Right ventricle myocardium superior (tissue), 1 donor: ENCODE results near the gene SLC52A1. TPM values are rescaled to one million over a fixed set of nuclear protein-coding genes. Genes with fewer than 3 reads are reported as not detected.
"Not testable (repeated sequence)": the region's sequence is repeated elsewhere in the genome, so short reads cannot be mapped to it uniquely, and the experiment has no call there.

Experiments used
- ATAC-seq: fragments of 200-7000 bp; cut with Tn5 transposase; one replicate; pipeline ENCODE4 v1.9.1; 2020; ENCODE audit warnings: mild to moderate bottlenecking; ENCODE audit not compliant: poor library complexity
- DNase-seq: peaks from one replicate; pipeline ENCODE4 v3.0.0-alpha.2; 2020
- intact Hi-C: fragments of 100-400 bp; cut with DNase I; formaldehyde crosslinking; loops from one replicate; pipeline ENCODE4 v1.11.2; 2022
- total RNA-seq: library from RNA; stranded (reverse); fragmentation: NEBNext Ultra II Directional; extraction: Animal tissue kit (Norgen Biotek cat#: 25700); gene quantifications from one replicate; pipeline ENCODE4 v1.2.1, GENCODE V29; 2021
- donor health status: DM: no; HTN: yes; CAD: no; lungs with severe emphysema.

SLC52A1 gene
- total RNA-seq, 1 donor from 2014 or later = not detected

DNA sequence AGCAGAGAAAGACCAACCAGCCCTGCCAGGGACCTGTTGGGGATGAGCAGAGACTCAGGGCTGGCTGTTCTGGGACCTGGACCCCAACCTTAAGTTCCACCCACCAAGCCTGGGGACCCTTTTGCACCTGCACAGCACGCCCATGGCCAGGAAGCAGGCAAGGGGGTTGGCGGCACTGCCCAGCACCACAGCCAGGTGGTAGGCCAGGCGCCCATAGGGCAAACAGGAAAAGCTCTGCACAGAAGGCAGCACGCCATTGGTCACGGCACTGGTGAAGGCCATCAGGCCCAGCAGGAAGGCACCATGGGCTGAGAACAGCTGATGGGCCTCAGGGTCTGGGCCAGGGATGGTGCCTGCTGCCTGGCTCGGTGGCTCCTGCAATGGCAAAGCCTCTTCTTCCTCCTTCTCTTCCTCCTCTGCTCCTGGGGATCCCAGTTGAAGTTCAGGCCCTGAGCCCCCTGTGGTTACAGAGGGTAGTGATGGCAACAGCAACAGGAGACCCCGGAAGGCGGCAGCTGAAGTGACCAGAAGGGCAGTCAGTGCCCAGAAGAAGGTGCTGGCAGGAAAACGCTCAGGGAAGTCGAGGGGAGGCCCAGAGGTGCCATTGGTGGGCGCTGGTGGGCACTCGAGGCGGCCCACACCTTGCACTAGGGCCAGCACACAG lies 1.7 kb downstream of the SLC52A1 start:
- no peak for ATAC-seq
- DNase-seq = no peak
- intact Hi-C loops = no loop called here

DNA sequence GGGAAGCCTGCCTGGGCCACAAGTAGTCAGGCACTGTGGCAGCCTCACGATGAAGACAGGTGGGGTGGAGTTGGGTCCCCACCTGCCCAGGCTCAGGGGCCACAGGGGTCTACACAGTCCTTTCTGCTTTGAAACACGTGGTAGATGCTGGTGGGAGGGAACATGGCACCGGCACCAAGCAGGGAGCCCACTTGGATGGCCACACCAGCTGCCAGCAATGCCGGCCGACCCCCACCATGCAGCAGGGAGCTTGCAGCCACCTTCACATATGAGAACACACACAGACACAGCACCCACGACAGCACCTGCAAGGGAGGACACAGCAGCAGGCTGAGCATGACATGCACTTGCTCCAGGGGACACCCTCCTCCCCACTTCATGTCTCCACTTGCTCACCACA lies 2.4 kb downstream of the SLC52A1 start:
- intact Hi-C loops = no loop called here
- no peak for DNase-seq
- no peak for ATAC-seq

DNA sequence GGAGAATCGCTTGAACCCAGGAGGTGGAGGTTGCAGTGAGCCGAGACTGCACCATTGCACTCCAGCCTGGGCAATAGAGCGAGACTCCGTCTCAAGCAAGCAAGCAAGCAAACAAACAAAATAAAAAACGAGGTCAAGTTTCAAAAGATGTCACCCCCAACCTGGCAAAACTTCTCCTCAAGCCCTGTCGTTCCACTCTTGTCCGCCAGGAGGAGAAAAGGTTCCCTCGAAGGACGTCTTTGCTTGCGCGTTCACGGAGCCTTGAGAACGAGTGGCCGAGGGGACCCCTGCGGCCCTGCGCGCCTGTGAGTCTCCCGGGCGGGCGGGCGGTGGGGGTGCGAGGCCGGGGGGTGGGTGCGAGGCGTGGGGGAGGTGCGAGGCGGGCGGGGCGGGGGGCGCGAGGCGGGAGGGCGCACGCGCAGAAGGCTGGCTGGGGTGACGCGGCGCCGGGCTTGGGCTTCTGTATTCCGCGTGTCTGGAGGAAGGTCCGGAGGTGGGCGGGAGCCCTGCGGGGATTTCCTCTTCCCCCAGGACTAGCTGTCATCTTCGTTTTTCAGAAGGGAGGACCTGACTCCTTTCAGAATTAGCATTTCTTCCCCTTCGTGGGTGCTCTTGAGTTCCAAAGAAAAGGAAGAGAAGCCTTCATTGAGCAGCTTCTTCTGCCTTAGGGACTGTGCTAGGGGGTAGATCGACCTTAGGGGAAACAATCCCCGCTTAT lies 3.7 kb downstream of the SLC52A1 start:
- DNase-seq = peak; percentile 88
- intact Hi-C loops = no loop called here
- ATAC-seq = peak; percentile 81

DNA sequence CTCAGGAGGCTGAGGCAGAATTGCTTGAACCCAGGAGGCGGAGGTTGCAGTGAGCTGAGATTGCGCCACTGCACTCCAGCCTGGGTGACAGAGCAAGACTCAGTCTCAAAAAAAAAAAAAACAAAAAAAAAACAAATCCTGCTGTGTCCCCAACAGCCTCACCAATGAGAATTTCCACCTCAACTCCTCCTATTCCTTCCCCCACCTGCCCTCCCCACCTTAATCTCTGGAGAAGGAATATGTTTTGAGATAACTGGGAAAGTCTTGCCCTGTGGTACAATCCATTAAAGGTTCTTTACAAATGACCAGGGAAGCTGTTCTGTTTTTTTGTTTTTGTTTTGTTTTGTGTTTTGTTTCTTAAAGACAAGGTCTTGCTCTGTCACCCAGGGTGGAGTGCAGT lies 5.1 kb downstream of the SLC52A1 start:
- intact Hi-C loops, DNase-seq, ATAC-seq: not testable (repeated sequence)

DNA sequence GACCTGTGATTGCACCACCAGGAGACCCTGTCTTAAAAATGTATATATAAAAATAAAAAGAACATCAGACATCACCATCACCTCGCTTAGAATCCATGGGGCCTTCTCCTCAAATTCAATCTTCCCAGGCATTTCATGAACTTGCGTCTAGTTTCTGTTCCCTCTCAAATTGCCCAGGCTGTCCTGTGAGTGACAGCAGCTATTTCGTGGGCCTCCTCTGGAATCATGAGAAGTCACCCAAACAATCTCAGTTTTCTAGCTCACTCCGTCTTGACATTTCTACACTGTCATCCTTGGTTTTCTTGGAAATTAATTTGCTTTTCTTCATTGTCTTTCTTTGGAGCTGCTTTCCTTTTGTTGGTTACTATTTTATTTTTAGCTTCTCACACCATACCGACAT lies 7.3 kb downstream of the SLC52A1 start:
- ATAC-seq (no peak), DNase-seq (no peak)
- intact Hi-C loops = no loop called here

DNA sequence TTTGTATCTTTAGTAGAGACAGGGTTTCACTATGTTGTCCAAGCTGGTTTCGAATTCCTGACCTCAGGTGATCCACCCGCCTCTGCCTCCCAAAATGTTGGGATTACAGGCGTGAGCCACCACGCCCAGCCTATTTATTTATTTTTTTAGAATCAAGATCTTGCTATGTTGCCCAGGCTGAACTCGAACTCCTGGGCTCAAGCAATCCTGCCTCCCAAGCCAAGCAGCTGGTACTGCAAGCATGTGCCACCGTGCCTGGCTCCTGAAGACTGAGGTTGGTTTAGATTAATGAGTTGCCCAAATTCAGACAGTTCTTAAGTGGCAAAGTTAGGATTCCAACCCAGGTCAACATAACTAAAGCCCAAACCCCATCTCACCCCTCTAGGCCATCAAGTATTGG lies 7.9 kb downstream of the SLC52A1 start:
- DNase-seq (no peak), ATAC-seq (no peak)
- intact Hi-C loops = no loop called here

DNA sequence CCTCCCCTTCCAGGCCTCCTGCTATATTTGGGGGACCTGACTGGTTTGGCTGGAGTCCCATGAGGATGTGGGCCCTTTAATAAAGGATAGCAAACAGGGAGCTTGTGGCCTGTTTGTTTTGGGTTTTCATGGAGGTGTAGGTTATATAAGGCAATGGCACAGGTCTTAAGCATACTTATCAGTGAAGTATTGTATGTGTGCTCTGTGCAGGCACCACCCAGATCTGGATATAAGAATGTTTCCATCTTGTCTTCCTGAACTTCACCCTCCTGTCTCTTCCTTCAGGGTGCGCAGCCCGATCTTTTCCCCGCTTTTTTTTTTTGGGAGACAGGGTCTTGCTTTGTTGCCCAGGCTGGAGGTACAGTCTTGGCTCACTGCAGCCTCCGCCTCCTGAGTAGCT lies 10.6 kb downstream of the SLC52A1 start:
- DNase-seq (no peak), ATAC-seq (no peak)
- intact Hi-C loops = no loop called here

DNA sequence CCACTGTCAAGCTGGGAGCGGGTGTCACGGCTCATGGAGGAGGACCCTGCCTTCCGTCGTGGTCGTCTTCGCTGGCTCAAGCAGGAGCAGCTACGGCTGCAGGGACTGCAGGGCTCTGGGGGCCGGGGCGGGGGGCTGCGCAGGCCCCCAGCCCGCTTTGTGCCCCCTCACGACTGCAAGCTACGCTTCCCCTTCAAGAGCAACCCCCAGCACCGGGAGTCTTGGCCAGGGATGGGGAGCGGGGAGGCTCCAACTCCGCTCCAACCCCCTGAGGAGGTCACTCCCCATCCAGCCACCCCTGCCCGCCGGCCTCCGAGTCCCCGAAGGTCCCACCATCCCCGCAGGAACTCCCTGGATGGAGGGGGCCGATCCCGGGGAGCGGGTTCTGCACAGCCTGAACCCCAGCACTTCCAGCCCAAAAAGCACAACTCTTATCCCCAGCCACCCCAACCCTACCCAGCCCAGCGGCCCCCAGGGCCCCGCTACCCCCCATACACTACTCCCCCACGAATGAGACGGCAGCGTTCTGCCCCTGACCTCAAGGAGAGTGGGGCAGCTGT lies 11.6 kb downstream of the SLC52A1 start:
- intact Hi-C loops = no loop called here
- ATAC-seq (no peak), DNase-seq (no peak)

DNA sequence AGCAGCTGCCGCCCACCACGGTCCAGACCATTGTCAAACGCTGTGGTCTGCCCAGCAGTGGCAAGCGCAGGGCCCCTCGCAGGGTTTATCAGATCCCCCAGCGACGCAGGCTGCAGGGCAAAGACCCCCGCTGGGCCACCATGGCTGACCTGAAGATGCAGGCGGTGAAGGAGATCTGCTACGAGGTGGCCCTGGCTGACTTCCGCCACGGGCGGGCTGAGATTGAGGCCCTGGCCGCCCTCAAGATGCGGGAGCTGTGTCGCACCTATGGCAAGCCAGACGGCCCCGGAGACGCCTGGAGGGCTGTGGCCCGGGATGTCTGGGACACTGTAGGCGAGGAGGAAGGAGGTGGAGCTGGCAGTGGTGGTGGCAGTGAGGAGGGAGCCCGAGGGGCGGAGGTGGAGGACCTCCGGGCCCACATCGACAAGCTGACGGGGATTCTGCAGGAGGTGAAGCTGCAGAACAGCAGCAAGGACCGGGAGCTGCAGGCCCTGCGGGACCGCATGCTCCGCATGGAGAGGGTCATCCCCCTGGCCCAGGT lies 13.0 kb downstream of the SLC52A1 start:
- DNase-seq (no peak), ATAC-seq (no peak)
- intact Hi-C loops = no loop called here

DNA sequence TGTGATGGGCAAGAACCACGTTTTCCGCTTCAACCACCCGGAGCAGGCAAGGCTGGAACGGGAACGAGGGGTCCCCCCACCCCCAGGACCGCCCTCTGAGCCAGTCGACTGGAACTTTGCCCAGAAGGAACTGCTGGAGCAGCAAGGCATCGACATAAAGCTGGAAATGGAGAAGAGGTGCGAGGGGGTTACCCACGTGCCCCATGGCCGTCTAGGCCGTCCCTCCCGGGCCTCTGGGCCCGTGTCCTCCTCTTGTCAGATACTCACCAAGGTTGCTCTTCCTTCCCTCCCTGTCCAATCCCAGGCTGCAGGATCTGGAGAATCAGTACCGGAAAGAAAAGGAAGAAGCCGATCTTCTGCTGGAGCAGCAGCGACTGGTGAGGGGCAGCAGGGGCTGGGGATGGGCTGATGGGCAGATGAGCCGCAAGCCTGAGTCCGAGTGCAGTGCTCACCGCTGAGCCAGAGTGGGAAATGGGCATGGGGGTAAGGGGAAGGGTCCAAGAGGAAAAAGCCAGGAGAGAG lies 14.7 kb downstream of the SLC52A1 start:
- DNase-seq (no peak), ATAC-seq (no peak)
- intact Hi-C loops = no loop called here

DNA sequence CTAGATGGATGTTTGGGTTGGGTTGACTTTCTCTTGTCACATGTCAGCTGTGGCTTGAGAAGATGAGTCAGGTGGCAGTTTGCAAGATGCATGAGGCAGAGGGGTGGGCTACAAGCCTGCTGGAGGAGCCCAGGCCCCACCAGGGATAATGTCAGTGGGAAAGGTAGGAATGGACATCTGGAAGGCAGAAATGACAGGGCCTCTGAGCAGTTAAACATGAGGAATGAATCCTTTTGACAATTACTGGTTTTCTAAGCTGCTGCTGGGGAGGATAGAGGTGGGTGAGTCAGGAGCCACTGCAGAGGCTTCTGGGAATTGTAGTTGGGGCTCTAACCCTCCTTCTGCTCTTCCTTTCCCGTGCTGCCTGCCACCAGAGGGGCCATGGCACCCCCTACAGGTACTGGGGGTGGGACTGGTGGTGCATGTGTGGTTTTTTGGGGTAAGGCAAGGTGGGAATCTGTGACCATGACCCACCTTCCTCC lies 15.7 kb downstream of the SLC52A1 start:
- intact Hi-C loops = no loop called here
- no peak for DNase-seq
- no peak for ATAC-seq

DNA sequence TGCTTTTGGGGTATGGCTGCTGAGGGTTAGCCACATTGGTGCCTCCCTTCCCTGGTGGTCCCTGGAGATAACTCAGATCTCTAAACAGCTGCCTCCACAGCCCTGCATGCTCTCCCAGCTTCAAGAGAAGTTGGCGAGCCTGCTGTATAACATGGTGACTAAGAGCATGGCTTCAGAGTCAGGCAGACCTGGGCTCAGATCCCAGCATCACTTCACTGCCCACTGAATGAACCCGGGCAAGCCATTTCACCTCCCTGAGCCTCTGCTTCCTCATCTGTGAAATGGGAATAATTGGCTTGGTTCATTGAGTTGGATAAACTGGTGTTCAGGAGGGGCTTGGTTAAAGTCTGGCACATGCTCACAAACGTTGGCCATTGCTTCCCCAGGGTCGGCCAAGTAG lies 20.9 kb downstream of the SLC52A1 start:
- intact Hi-C loops = no loop called here
- ATAC-seq = no peak

DNA sequence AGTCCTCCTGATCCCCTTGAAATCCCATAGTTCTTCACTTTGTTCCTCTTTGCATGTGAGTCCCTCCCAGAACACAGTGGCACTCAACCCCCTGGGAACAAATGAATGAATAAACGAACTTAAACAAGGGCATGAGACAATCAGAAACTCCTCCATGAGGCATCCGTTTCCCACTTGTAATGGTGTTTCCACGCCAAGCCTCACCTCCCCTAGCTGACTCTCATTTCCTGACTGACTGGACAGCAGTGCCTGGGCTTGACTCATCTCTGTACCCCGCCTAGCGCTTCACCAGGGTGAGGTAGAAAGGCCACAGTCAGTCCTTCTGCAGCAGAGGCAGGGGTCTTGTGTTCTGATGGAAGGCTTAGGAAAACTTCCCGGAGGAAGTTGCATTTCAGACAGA lies 23.3 kb downstream of the SLC52A1 start:
- DNase-seq (no peak), ATAC-seq (no peak)
- intact Hi-C loops = no loop called here

More for the DNA sequence above, 20.9 kb downstream of the SLC52A1 start:
- no peak for DNase-seq

DNA sequence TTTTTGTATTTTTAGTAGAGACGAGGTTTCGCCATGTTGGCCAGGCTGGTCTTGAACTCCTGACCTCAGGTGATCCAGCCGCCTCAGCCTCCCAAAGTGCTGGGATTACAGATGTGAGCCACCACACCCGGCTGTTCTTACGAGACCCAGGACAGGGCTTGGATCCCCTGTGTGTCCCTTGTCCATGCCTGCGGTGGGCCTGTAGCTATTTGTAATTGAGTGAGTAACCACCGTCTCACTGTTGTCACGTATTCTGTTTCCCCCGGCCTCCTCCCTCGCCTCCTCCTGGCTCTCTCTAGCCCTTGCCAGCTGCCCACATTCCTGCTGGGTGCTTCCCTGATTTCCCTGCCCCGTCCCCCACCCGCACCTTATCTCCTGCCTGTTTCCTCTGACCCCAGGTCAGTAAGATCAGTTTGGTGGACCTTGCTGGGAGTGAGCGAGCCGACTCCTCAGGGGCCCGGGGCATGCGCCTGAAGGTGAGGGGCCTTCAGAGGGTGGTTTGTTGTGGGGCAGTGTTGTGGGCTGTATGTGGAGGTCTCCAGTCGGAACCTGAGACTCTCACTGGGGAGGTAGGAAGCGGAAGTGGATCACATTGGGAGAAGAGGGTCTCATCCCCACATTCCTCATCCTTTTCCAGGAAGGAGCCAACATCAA lies 31.9 kb downstream of the SLC52A1 start:
- DNase-seq = no peak
- no peak for ATAC-seq
- intact Hi-C loops = no loop called here

DNA sequence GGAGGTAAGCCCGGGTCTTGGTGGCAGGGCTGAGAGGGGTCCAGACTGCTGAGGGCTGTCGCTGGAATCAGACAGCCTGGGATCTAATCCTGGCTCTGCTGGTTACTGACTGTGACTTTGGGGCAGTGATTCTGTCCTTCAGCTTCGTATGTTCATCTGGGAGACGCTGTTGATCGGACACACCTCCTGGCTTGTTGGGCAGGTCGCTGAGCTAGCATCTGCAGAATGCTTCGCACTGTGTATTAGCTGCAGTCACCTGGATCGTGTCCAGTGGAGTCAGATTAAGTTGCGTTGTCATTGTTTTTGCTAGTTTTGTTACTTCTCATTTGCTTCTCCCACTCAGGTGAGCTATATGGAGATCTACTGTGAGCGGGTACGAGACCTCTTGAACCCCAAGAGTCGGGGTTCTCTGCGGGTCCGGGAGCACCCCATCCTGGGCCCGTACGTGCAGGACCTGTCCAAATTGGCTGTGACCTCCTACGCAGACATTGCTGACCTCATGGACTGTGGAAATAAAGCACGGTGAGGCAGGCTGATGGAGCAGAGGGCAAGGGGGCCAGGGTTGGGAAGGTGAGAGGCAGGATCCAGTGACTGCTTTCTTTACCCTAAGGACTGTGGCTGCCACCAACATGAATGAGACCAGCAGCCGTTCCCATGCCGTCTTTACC lies 33.0 kb downstream of the SLC52A1 start:
- intact Hi-C loops = no loop called here
- ATAC-seq = no peak
- DNase-seq = no peak

DNA sequence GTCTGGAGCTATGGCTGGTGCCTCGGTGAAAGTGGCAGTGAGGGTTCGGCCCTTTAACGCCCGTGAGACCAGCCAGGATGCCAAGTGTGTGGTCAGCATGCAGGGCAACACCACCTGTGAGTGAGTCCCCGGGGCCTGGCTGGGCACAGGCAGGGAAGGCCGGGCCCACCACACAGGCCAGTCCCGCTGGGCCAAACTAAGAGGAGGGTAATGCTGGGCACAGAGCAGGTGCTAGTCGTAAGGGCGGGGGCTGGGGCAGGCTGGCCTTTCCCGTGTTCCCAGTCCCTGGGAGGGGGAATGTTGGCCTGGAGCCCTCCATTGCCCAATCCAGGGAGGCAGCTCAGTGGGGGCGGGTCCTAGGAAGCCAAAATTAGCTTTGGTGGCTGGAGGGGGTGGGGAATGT lies 35.0 kb downstream of the SLC52A1 start:
- DNase-seq (peak; percentile 92), ATAC-seq (peak; percentile 63)
- intact Hi-C loops = no loop called here

DNA sequence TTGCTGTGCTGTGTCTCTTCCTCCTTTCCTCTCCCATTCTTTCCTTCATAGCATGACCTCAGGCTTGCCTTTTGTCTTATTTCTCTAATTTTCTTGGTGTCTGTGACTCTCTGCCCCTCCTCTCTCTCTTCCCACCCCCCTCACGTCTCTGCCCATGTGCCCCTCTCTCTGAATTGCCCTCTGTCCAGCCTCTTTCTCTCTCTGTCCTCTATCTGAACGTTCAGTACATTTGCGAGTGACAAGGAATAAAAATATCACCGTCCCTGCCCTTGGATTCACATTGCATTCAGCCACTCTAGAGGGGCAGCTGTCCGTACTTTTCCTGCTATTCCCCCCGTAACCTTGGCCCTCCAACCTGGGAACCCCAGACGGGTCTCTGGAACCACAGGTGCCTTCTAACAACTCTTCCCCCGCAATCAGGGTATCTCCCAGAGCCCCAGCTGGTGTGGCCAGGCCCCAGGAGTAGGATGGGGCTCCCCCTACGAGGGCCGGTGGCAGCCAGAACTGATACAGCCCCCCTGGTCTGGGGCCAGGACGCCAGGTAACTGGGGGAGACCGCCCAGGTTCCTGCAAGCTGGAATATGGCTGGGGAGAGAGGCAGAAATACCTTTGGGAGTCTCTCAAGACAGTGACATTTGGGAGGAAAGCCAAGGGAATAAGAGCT lies 35.7 kb downstream of the SLC52A1 start:
- intact Hi-C loops = no loop called here
- no peak for DNase-seq
- peak; percentile 7 for ATAC-seq

DNA sequence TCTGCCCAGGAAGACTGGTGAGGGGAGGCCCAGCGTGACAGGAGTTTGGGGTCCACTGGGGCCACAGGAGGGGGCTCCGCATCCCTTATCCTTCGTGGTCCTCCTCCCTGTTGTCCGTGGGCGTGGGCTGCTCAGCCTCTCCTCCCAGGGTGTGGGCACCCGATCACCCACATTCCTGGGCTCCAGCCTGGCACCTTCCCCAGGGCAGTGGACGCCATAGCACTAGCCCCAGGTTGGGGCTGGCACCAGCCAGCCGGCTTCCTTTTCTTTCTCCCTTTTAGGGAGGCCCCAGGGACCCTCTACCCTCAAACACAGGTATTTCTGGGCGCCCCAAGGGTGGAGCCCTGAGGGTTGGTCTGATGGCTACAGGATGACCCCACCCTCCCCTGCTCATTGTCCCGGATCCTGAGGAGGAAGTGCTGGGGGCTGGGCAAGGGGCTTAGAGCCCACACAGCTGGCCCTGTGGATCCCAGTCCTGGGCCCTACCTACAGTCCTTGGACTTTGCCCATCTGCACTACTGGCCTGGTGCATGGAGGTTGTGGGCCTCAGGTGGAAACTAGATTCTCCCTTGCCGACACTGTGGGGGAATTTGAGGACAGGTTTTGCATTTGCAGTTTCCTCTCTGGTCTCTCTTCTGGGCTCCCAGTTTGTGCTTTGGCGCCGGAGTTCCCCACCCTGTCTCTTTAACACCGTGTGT lies 36.3 kb downstream of the SLC52A1 start:
- intact Hi-C loops = no loop called here
- ATAC-seq = peak; percentile 1
- no peak for DNase-seq
